Muscle of leg (tissue), 9 donors: ENCODE data around the gene RAB36. TPM values are rescaled to one million over a fixed set of nuclear protein-coding genes. Genes with fewer than 3 reads are reported as not detected.

Experiments
- polyA plus RNA-seq, 8 donors: library from polyadenylated mRNA; unstranded; fragments of 120-200 nt; gene quantifications; one replicate each; pipeline versions ENCODE4 v1.2.1 to v1.2.3, GENCODE V29; 2013; ENCODE audit warnings: inconsistent platforms in 1 of 8, low replicate concordance in 1 of 8; ENCODE audit not compliant: insufficient read length in 8 of 8, insufficient read depth in 1 of 8
- total RNA-seq: library from RNA; stranded (reverse); fragments of 120-200 nt; gene quantifications from one replicate; pipeline ENCODE4 v1.2.4, GENCODE V29; 2013

The RAB36 gene
- total and polyA plus RNA-seq, 9 donors: 1.0 to 2.7 (median 1.5) TPM

Other genes with a start within 250 kb of the RAB36 start
- 3.0 TPM for gene GNAZ, start 75.0 kb upstream of the RAB36 start, total RNA-seq
- gene GNAZ, start 75.0 kb upstream of the RAB36 start, polyA plus RNA-seq: 1 to 10 TPM; 3.0 to 4.8 (median 3.8) TPM
- gene RSPH14, start 3.5 kb upstream of the RAB36 start, total RNA-seq: 0.13 TPM
- 1 to 10 TPM in 3 of 8 donors, under 1 TPM in 5; 0.13 to 3.0 (median 0.84) TPM for gene RSPH14, start 3.5 kb upstream of the RAB36 start, polyA plus RNA-seq
- gene BCR, start 35.0 kb downstream of the RAB36 start, total RNA-seq: 12.7 TPM
- gene BCR, start 35.0 kb downstream of the RAB36 start, polyA plus RNA-seq: 10 to 100 TPM; 14.6 to 27.0 (median 18.9) TPM